GM10248 (cell line): ENCODE measurements around the gene IFIT3.
A peak's percentile ranks its signal among the peaks of the same experiment; 100 is the strongest.

Experiments used
- CTCF ChIA-PET: fragments of 300-600 bp; sonication (Branson Sonifier 250); formaldehyde crosslinking; extraction: SDS; loops from one replicate; lab custom pipeline; 2021; ENCODE audit warnings: antibody characterized with exemption; lab: Yijun Ruan, JAX
- POLR2A ChIA-PET: fragments of 350-650 bp; sonication (Branson Sonifier 250); formaldehyde crosslinking; extraction: SDS; loops from one replicate; lab custom pipeline; 2020; ENCODE audit warnings: antibody characterized with exemption; lab: Yijun Ruan, JAX
- DNase-seq: peaks from one replicate; pipeline ENCODE4 v3.0.0; 2012; ENCODE audit errors: extremely low spot score
- TF ChIP-seq, protein P1 (sequence below): IDR thresholded peaks from 2 replicates; pipeline ENCODE4 v1.5.1; 2012; ENCODE audit warnings: mild to moderate bottlenecking, low read depth; ENCODE audit errors: extremely low read depth, missing control alignments, control extremely low read depth

The IFIT3 gene

GRCh38 chr10:89377705-89378637 is 50.2 kb downstream of the IFIT3 start, which contains the start of gene IFIT1B:
Gene IFIT1B (plus strand): TSS chr10:89378056. CDS start chr10:89378136, 80 bp downstream.
- DNase-seq, result no peak
- CTCF ChIA-PET, result interaction anchor here (2.7 kb wide), 1 partner anchor 9 kb away, joined by 16 read pairs; no protein-coding TSS in a partner anchor
- TF ChIP-seq, protein P1, sequence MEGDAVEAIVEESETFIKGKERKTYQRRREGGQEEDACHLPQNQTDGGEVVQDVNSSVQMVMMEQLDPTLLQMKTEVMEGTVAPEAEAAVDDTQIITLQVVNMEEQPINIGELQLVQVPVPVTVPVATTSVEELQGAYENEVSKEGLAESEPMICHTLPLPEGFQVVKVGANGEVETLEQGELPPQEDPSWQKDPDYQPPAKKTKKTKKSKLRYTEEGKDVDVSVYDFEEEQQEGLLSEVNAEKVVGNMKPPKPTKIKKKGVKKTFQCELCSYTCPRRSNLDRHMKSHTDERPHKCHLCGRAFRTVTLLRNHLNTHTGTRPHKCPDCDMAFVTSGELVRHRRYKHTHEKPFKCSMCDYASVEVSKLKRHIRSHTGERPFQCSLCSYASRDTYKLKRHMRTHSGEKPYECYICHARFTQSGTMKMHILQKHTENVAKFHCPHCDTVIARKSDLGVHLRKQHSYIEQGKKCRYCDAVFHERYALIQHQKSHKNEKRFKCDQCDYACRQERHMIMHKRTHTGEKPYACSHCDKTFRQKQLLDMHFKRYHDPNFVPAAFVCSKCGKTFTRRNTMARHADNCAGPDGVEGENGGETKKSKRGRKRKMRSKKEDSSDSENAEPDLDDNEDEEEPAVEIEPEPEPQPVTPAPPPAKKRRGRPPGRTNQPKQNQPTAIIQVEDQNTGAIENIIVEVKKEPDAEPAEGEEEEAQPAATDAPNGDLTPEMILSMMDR, result no peak
- POLR2A ChIA-PET, result no interaction called here

DNA sequence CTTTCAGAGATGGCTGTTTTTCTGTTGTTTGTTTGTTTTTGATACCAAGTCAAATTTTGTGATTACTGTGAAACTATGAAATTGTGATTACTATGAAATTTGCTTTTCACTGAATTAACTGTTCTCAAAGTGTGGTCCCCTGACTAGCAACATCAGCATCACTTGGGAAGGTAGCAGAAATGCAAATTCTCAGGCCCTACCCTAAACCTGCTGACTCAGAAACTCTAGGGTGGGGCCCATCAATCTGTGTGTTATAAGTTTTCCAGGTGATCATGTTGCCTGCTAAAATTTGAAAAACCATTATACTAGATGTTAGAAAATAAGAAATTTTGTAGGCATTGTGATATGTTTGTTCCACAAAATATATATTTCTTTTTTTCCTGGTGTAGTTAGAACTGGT is 51.3 kb downstream of the IFIT3 start:
- CTCF ChIA-PET, result interaction anchor here (2.7 kb wide), 1 partner anchor 10 kb away, joined by 16 read pairs; no protein-coding TSS in a partner anchor

DNA sequence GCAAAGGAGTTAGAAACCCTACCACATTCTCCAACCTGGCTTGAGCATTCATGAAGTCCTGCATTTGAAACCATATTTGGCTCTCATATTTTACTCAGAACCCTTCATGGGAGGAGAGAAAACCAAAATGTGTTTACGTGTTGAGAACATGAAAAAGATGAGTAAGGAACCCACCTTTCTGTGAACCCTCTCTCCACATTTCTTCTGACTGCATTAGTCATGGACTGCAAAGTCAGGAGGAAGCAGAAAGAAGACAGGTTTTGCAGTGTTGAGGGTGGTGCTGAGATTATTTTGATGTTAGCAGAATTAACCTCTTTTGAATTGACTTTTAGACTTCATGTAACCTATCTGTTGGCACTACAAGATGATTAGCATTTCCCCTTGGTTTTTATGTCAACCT is 55.0 kb downstream of the IFIT3 start:
- CTCF ChIA-PET, result interaction anchor here (1.9 kb wide), 1 partner anchor 13 kb away, joined by 17 read pairs; no protein-coding TSS in a partner anchor
- POLR2A ChIA-PET, result no interaction called here
- TF ChIP-seq, protein P1, result no peak
- DNase-seq, result no peak

More for the DNA sequence above, 51.3 kb downstream of the IFIT3 start:
- TF ChIP-seq, protein P1, result no peak
- DNase-seq, result no peak
- POLR2A ChIA-PET, result no interaction called here

DNA sequence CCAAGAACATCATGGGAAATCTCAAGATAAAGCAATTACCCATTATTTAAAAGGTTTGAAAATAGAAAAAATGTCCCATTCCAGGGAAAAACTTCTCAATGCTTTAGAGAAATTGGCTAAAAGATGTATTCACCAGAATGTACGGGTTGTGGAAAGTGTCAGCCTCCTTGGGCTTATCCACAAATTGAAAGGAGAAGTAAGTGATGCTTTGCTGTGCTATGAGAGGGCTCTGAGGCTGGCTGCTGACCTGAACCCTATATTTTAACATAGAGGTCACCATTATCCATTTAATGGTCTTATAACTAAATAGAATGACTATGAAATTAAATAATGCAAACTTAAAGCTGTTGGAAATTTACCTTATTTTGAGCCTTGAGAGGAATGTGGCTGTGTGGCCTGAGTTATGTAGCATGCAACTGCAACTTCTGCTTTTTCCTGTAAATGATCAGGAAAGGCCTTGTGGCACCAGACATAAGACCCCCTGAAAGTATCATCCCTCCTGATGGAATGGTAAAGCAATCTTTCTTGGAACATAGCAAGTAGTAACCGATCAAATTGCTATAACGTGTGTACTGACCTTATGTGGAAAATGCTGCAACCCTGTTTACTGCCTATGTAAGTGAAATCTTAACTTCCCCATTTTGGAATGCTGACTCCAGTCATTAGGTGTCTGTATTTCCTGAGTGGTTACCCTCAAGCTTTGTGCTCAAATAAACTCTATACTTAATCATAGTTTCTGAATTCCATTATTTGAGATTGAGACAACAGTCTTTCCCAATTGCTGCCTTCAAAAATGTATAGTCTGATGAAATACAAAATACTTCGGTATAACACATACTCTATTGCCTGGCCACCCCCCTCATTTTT is 56.9 kb downstream of the IFIT3 start:
- ChIA-PET CTCF (interaction anchor here (1.2 to 1.9 kb wide), 5 partner anchors 8 to 167 kb away, joined by 3 to 17 read pairs (median 3); partner anchors contain the start of gene IFIT1), POLR2A (no interaction called here)
- TF ChIP-seq, protein P1, result no peak
- no peak for DNase-seq

- POLR2A ChIA-PET, result no interaction called here
- CTCF ChIA-PET, result interaction anchor here (1.1 to 4.7 kb wide), 7 partner anchors 9 to 131 kb away, joined by 4 to 24 read pairs (median 4); no protein-coding TSS in a partner anchor
- TF ChIP-seq, protein P1, result no peak
- DNase-seq, result no peak
Observed at GRCh38 chr10:89388806-89389205, 61.0 kb downstream of the IFIT3 start.

GRCh38 chr10:89389254-89389653 is 61.5 kb downstream of the IFIT3 start:
- TF ChIP-seq, protein P1, result peak; percentile 29
- peak; percentile 25 for DNase-seq
- CTCF ChIA-PET, result interaction anchor here (1.1 to 4.7 kb wide), 6 partner anchors 9 to 131 kb away, joined by 4 to 24 read pairs (median 4); no protein-coding TSS in a partner anchor
- POLR2A ChIA-PET, result no interaction called here
